Activated naive CD8-positive, alpha-beta T cell (primary cell): ENCODE data around the gene EPHA5.

Experiments used
- H3K27ac Mint-ChIP-seq: one replicate; pipeline ENCODE4 v1.8.0; 2021; ENCODE audit warnings: mixed read lengths
- H3K27me3 Mint-ChIP-seq: one replicate; pipeline ENCODE4 v1.8.0; 2021; ENCODE audit warnings: mixed read lengths
- H3K36me3 Mint-ChIP-seq: one replicate; pipeline ENCODE4 v1.8.0; 2021; ENCODE audit warnings: mixed read lengths
- H3K4me1 Mint-ChIP-seq: one replicate; pipeline ENCODE4 v1.8.0; 2021; ENCODE audit warnings: low read depth, mixed read lengths
- H3K4me3 Mint-ChIP-seq: one replicate; pipeline ENCODE4 v1.8.0; 2021; ENCODE audit warnings: mild to moderate bottlenecking, mixed read lengths
- H3K9me3 Mint-ChIP-seq: one replicate; pipeline ENCODE4 v1.8.0; 2021; ENCODE audit warnings: low read depth, mixed read lengths

Gene EPHA5

DNA sequence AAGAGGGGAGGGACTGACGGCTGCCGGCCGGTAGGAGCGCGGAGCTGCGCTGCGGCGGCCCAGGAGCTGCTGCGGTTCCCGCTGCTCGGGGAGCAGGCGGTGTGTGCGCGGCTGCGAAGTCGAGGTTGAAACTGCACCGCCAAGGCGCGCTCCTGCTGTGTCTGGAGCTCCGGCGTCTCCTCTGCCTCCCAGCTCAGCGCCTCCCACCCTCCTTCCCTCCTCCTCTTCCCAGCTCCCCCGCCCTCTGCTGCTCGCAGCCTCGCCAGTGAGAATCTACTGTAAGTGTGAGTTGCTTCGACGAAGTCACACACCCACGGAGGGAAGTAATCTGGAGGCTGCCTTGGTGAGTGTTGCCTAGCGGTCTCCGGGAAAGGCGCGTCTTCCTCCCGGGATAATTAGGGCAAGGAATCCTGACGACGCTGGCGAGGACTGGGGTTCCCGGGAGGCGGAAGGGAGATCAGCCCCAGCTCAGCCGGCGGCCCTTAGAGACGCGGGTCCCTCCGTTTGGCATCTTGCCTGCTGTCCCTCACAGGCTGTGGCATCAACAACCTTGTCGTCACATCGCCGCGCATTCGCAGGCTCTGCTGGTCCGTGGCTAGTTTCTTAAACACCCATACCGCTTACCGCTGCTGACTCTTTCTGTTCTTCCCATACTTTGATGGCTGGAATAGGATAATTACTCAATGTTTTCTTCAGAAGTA, at the start of gene EPHA5:
Gene EPHA5, minus strand, starts transcription at position 159 of the 701 bp plus-strand sequence. CDS start 747 bp downstream, outside the sequence.
- Mint-ChIP-seq H3K27me3 (peaks cover 33% of the 10 kb centered on the region), H3K36me3 (no peaks in the 10 kb centered on the region), H3K9me3 (no peaks in the 10 kb centered on the region), H3K4me1 (peaks cover 12% of the 10 kb centered on the region), H3K4me3 (peak within 1 kb of the TSS; percentile 46), H3K27ac (no peak within 1 kb of the TSS)

DNA sequence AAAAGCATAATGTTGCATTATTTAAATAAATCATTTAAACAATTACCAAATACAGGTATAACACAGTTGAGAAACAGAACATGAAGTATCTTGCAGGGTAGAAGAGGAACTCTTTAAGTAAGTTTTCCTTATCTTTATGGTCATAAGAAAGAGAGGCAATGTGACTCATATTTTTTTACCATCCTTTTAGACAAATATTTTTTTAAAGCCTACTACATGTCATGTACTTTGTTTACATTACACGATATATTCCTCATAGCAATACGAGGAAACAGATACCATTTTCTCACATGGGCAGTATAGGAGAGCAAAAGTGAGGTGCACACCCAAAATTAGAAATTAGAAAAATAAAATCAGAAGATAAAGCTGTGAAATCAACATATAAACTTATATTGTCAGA, 49.3 kb upstream of the EPHA5 start:
- H3K27ac Mint-ChIP-seq = no peak overlapping the region

DNA sequence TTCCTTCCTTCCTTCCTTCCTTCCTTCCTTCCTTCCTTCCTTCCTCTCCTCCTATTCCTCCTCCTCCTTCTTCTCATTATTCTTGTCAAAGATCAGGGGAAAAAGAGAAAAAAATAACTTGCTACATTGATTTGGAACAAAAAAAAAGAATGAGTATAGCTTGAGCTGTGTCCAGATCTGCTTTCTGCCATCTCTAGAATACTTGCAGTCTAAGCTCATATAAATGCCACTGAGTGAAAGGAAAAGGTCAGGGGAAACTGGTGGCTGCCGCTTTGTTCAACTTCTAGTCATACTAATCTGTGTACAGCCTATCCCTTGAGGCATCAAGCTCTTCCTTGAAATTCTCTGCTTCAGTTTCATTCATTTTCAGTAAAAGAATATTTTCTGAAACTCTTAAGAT, 28.3 kb upstream of the EPHA5 start:
- H3K4me1 Mint-ChIP-seq = no peaks in the 10 kb centered on the region
- no peak overlapping the region for H3K4me3 Mint-ChIP-seq
- no peak overlapping the region for H3K27ac Mint-ChIP-seq
- no peaks in the 10 kb centered on the region for H3K36me3 Mint-ChIP-seq
- H3K9me3 Mint-ChIP-seq = no peaks in the 10 kb centered on the region
- no peaks in the 10 kb centered on the region for H3K27me3 Mint-ChIP-seq

More for the DNA sequence above, 49.3 kb upstream of the EPHA5 start:
- H3K4me1 Mint-ChIP-seq = no peaks in the 10 kb centered on the region
- H3K9me3 Mint-ChIP-seq = peaks cover 24% of the 10 kb centered on the region
- H3K27me3 Mint-ChIP-seq = no peaks in the 10 kb centered on the region
- no peak overlapping the region for H3K4me3 Mint-ChIP-seq
- no peaks in the 10 kb centered on the region for H3K36me3 Mint-ChIP-seq

DNA sequence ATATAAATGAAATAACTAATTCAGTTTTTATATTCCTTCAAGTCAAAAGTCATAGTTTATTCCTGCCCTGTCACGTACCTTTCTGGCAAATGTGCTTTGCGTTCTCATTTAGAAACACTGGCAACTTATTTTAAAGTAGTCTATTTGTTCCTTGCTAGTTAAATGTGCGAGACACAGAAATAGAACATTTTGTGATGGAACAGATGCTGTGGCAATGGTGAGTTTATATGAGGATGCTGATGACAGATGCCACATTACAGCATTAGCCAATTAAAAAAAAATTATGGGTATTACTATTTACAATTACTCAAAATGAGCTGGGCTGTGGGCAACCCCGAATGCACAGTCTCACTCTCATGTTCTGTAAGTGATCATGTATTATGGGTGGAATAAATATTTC, 26.1 kb upstream of the EPHA5 start:
- Mint-ChIP-seq H3K36me3 (no peaks in the 10 kb centered on the region), H3K27ac (no peak overlapping the region), H3K27me3 (no peaks in the 10 kb centered on the region), H3K9me3 (no peaks in the 10 kb centered on the region), H3K4me1 (no peaks in the 10 kb centered on the region), H3K4me3 (no peak overlapping the region)

DNA sequence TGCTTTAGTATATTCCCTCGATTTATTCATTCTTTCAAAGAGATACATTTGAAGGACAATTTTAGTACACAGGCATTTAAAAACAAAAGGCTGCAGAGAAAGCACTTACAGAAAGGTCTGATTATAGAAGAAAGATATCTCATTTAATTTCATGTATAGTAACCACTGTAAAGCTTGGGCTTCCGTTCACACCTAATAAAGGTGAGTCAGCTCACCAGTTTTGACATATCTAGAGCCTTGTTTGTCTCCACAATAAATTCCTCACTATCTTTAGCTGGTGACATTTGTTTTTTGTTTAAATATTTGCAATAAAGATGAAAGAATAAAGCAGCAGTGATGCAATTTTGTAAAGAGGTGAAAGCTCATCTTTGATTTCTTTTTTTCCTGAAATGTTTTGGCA, 1.1 kb upstream of the EPHA5 start:
- H3K27ac Mint-ChIP-seq = no peak overlapping the region
- H3K27me3 Mint-ChIP-seq = peaks cover 31% of the 10 kb centered on the region
- no peak overlapping the region for H3K4me3 Mint-ChIP-seq
- H3K36me3 Mint-ChIP-seq = no peaks in the 10 kb centered on the region
- peaks cover 12% of the 10 kb centered on the region for H3K4me1 Mint-ChIP-seq
- no peaks in the 10 kb centered on the region for H3K9me3 Mint-ChIP-seq

DNA sequence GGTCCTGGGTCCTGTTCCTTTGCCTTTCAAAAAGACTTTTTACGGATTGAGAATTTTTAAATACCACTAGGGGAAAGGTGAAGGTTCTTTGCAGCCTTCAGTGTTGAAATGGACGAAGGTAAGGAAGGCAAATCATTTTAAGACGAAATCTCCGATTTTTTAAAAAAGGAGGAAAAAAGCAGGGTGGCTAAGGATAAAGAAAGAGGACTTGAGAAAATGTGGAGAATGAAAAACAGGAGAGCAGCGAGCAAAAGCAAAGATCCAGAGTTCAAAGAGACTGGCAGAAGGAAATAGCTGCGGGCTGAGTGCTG, 314 bp downstream of the EPHA5 start:
- Mint-ChIP-seq H3K4me1 (peaks cover 12% of the 10 kb centered on the region), H3K4me3 (peak overlapping the region; percentile 46), H3K27me3 (peaks cover 33% of the 10 kb centered on the region), H3K27ac (no peak overlapping the region), H3K36me3 (no peaks in the 10 kb centered on the region), H3K9me3 (no peaks in the 10 kb centered on the region)

DNA sequence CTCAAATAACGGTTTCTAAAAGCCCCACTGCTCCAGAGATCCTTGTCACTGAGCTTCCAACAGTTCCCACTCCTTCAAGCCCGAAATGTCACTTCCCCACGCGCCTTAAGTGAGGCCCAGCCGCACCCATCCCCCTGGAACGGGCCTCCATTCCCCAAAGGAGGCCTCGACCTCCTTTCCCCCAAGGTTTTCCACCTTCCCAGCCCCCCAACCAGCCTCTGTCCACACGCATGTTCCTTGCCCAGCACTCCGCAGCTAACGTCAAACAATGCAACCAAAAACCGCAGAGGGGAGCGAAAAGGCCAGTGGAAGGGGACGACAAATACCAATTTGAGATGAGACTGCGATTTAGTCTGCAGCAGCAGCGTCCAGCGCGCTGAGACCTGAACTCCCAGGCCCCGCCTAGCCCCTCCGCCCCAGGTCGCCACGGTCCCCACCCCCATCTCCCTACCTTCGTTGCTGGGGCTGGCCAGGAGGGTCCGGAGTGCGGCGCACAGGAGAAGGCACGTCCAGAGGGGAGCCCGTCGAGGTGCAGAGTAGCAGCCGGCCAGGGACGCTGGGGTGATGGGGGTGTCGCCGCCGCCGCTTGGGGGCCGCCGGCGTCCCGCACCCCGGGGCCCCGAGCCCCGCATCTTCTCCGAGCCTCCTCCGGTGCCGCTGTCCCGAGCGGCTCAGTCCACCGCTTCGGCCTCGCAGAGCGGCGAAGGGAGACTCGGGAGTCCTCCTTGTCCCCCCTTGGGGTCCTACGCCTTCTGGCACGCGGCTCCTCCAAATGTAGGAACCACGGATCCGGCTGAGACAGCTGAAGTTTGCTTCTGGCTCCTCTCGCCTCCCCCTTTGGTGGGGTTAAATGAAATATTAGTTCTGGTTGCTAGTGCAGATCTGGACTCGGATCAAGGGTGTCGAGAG, 924 bp downstream of the EPHA5 start:
- peaks cover 33% of the 10 kb centered on the region for H3K27me3 Mint-ChIP-seq
- peaks cover 12% of the 10 kb centered on the region for H3K4me1 Mint-ChIP-seq
- H3K27ac Mint-ChIP-seq = no peak overlapping the region
- peak overlapping the region; percentile 46 for H3K4me3 Mint-ChIP-seq
- no peaks in the 10 kb centered on the region for H3K36me3 Mint-ChIP-seq
- H3K9me3 Mint-ChIP-seq = no peaks in the 10 kb centered on the region

DNA sequence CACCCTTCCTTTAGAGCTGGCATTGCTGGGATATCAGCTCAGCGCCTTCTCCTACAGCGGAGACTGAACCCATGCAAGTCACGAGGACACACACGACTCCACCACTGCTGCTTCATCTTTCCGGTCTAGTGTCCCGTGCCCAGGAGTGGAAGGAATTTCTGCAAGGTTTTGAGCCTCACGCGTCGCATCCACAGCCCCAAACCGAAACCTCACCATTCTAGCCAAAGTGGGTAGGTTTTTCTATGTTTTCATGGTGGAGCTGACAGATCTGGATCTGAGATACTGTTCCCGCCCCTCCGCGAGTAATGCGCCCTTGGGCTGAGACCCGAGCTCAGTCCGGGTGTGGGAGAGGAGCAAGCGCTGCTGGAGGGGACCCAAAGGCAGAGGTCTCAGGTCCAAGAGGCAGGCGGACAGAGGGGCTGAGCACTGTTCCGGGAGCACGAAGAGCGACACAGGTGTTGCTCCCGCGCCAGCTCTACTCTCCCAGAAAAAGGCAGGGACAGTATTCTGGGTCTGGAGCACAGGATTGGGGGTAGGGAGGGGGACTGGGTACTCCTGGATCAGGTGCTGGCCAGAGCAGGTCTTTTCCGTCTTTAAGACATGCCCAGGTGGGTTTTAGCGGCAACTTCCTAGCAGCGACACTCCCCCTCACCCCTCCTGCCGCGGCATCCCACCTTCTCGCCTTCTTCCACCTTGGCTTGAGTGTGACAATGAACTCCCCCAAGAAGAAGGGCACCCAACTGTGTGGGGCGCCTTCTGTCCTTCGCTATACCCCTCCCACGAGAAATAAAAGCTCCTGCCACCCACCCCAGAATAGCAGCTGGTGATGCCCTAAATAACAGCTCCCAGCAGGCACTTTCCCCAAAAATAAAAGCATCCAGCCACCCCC, 1.8 kb downstream of the EPHA5 start:
- peaks cover 33% of the 10 kb centered on the region for H3K27me3 Mint-ChIP-seq

DNA sequence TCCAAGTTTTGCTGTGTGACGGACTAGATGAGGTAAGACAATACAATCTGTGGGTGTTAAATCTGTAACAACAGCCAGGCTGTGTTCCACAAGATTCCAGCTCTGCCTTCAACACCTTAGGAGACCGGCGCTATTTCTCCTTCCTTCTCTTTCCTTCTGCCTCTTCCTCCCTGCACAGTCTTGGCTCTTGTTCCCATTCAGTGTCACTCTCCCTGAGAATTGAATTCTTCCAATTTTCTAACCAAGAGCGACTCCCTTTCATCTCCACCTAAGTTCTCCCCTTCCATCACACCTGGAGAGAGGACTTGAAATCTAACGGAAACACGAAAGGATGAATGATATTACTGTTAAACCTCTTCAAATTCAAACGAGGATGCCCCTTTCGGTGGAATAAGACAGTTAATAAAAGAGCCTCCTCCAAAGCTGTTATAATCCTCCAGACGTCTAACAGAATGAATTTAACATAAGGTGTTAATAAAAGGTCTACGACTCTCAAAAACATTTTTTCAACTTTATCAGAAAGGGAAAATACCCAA, 2.7 kb downstream of the EPHA5 start:
- no peak overlapping the region for H3K4me3 Mint-ChIP-seq
- no peaks in the 10 kb centered on the region for H3K36me3 Mint-ChIP-seq
- no peaks in the 10 kb centered on the region for H3K9me3 Mint-ChIP-seq
- no peak overlapping the region for H3K27ac Mint-ChIP-seq
- peaks cover 31% of the 10 kb centered on the region for H3K27me3 Mint-ChIP-seq
- H3K4me1 Mint-ChIP-seq = peaks cover 12% of the 10 kb centered on the region

More for the DNA sequence above, 1.8 kb downstream of the EPHA5 start:
- Mint-ChIP-seq H3K27ac (no peak overlapping the region), H3K4me1 (peaks cover 12% of the 10 kb centered on the region), H3K36me3 (no peaks in the 10 kb centered on the region), H3K4me3 (peak overlapping the region; percentile 20), H3K9me3 (no peaks in the 10 kb centered on the region)

DNA sequence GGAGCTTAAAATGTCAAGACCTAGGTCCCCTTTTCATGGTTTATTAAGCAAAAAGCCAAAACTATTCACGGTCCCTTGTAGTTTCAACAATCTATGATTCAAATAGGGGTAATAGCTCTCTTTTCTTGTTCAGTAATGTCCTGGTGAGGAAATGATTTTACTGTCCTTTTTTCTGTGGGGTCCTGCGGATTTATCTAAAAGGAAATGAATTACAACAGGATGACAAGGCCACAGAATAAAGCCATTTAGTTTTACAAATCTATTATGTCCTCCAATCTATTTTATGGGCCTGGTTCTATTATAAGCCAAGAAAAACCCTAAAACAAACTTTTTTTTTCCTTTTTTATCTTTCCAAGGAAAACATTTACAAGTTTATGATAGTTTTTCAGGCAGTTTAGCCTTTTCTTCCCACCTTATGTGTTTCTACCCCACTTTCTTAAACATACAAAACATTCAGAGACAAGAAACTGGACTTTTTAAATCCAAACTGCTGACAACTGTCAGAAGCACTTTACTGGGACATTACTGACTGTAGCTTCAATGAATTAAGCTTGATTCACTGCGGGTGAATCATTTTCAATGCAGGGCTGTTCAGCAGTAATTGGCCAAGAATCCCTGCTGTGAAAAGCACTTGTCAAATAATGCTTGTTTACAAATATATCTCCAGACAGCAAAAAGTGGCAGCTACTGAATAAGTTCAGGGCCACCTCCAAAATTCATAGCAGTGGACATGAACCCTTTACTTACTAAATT, 4.3 kb downstream of the EPHA5 start:
- Mint-ChIP-seq H3K4me3 (no peak overlapping the region), H3K27me3 (peaks cover 24% of the 10 kb centered on the region), H3K36me3 (no peaks in the 10 kb centered on the region), H3K9me3 (no peaks in the 10 kb centered on the region), H3K27ac (no peak overlapping the region), H3K4me1 (peaks cover 12% of the 10 kb centered on the region)

DNA sequence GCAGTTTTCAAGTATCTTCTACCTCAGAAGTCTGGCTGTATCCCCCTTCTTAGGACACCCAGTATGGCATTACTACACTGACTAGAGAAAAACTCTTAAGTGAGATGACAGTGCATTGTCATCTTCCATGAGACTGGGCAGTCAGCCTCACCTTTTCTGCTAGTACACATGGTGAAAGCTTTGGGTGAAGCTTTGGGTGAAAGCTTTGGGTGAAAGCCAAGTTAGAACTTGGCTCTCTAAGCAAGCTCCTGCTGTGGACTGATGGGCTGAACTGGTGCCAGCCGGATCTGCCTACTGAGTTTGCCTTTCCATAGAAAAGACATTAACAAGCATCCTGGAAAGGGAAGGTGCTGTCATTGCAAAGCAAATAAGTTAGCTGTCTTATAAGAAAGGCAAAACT, 8.8 kb downstream of the EPHA5 start:
- no peak overlapping the region for H3K27ac Mint-ChIP-seq
- H3K36me3 Mint-ChIP-seq = no peaks in the 10 kb centered on the region
- no peak overlapping the region for H3K4me3 Mint-ChIP-seq
- H3K9me3 Mint-ChIP-seq = peaks cover 3% of the 10 kb centered on the region
- H3K27me3 Mint-ChIP-seq = peaks cover 2% of the 10 kb centered on the region
- no peaks in the 10 kb centered on the region for H3K4me1 Mint-ChIP-seq

DNA sequence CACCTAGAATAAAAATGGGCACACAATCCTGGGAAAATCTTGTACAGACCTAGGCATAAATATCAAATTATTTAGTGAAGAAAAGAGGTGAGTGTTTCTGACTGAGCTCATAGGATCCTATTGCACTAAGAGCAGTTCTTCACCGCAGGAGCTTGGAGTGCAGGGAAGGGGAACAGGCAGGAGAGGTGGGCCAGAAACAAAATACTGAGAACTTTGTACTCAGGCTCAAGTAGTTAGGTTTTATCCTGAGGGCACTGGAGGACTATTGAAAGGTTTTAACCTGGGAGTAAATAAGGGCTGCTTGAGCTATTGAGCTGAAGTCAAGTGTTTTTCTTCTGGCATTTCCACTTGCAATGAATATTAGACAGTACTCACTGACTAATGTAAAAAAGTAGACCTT, 12.2 kb downstream of the EPHA5 start:
- Mint-ChIP-seq H3K9me3 (peaks cover 3% of the 10 kb centered on the region), H3K27ac (no peak overlapping the region), H3K4me1 (no peaks in the 10 kb centered on the region), H3K27me3 (no peaks in the 10 kb centered on the region), H3K4me3 (no peak overlapping the region), H3K36me3 (no peaks in the 10 kb centered on the region)

DNA sequence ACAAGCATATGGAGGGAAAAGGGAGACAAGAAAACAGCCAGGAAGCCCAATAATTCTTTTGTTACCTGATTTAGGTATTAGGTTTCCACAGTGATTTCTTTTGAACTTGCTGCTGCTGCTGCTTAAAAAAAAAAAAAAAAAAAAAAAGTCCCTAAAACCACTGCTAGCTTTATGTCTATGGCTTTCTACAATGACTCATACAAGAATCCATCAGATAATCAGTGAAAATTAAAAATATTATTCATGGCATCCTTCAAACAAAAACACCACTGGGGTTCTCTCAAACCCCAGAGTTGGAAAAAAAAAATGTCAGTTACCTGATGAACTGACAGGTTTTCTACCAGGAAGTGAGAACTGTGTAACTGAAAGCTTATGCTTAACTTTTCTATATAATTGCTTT, 14.3 kb downstream of the EPHA5 start:
- H3K36me3 Mint-ChIP-seq = no peaks in the 10 kb centered on the region
- H3K9me3 Mint-ChIP-seq = peaks cover 3% of the 10 kb centered on the region
- no peaks in the 10 kb centered on the region for H3K4me1 Mint-ChIP-seq
- H3K27me3 Mint-ChIP-seq = no peaks in the 10 kb centered on the region
- H3K4me3 Mint-ChIP-seq = no peak overlapping the region
- H3K27ac Mint-ChIP-seq = no peak overlapping the region

DNA sequence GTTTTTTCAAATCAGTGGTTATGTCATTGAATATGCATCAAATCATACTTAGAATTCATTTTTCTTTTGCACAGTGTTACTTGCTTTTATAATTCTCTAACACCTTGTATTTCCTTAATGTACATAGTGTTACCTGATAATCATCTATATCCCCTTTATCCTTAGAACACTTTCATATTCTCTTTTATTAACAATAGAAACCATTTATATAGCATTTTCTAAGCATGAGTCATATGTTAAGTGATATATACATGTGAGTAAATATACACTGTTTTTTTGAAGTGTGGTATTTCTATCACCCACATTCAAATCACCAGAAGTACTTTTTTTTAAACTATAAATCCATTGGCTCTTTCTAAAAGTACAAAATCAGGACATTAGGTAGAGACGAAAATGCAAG, 15.3 kb downstream of the EPHA5 start:
- H3K36me3 Mint-ChIP-seq = no peaks in the 10 kb centered on the region

More for the DNA sequence above, 15.3 kb downstream of the EPHA5 start:
- Mint-ChIP-seq H3K4me1 (no peaks in the 10 kb centered on the region), H3K27ac (no peak overlapping the region), H3K4me3 (no peak overlapping the region), H3K9me3 (peaks cover 3% of the 10 kb centered on the region), H3K27me3 (no peaks in the 10 kb centered on the region)
